NB4 (cell line): ENCODE data around the gene RIOK2.
"Not testable (repeated sequence)": the region's sequence is repeated elsewhere in the genome, so short reads cannot be mapped to it uniquely, and the experiment has no call there.

Source experiments
- DNase-seq: peaks from one replicate; pipeline ENCODE4 v3.0.0; 2010; ENCODE audit warnings: low read depth
- H3K4me3 ChIP-seq: one replicate; pipeline ENCODE4 v1.5.1; 2011; ENCODE audit warnings: mild to moderate bottlenecking, low read depth, low read length, moderate library complexity
- CTCF ChIP-seq: IDR thresholded peaks from one replicate; pipeline ENCODE4 v1.5.1; 2012; ENCODE audit warnings: low read depth, low read length
- MAX ChIP-seq: IDR thresholded peaks from 2 replicates; pipeline ENCODE4 v1.6.1; 2011; ENCODE audit warnings: low read depth, low read length
- MYC ChIP-seq: IDR thresholded peaks from 2 replicates; pipeline ENCODE4 v1.6.1; 2011; ENCODE audit warnings: low read depth, low read length
- POLR2A ChIP-seq: IDR thresholded peaks from 2 replicates; pipeline ENCODE4 v1.6.1; 2011; ENCODE audit warnings: mild to moderate bottlenecking; ENCODE audit not compliant: insufficient read length; ENCODE audit errors: extremely low read depth

RIOK2 gene

GRCh38 chr5:97181856-97182545, 1.0 kb downstream of the RIOK2 start:
- DNase-seq: peak; percentile 23
- no peak for TF ChIP-seq MAX
- no peak for TF ChIP-seq POLR2A
- no peak for TF ChIP-seq MYC
- TF ChIP-seq CTCF: no peak
- H3K4me3 ChIP-seq: peak overlapping the region; percentile 99

DNA sequence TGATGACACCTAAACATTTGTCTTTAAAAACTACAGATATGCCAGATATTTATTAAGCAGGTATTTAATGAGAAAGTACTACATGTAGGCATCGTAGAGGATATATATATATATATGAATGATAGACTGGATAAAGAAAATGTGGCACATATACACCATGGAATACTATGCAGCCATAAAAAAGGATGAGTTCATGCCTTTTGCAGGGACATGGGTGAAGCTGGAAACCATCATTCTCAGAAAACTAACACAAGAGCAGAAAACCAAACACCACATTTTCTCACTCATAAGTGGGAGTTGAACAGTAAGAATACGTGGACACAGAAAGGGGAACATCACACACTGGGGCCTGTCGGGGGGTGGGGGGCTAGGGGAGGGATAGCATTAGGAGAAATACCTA, 3.6 kb downstream of the RIOK2 start:
- not testable (repeated sequence) for DNase-seq, H3K4me3 ChIP-seq

- no peak for DNase-seq
- TF ChIP-seq MYC (no peak), MAX (no peak), POLR2A (no peak), CTCF (no peak)
- H3K4me3 ChIP-seq: no peak overlapping the region
Measured at GRCh38 chr5:97172227-97172626, 10.8 kb downstream of the RIOK2 start.

DNA sequence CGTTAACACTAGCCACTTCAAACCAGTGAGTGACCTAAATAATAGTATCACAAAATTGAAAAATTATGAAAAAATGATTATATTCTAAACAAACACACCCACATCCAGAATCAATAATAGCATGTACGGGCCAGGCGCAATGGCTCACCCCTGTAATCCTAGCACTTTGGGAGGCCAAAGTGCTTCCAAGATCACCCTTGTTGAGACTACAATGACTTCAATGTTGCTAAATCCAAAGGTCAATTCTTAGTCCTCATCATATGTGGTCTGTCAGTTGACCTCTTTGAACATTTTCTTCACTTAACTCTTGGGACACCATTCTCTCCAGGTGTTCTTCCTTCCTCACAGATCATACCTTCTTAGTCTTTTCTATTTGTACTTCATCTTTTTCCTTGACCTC, 11.3 kb downstream of the RIOK2 start:
- TF ChIP-seq MYC (no peak), POLR2A (no peak), CTCF (no peak), MAX (no peak)
- DNase-seq: no peak
- no peak overlapping the region for H3K4me3 ChIP-seq

GRCh38 chr5:97167435-97167834, 15.6 kb downstream of the RIOK2 start:
- no peak overlapping the region for H3K4me3 ChIP-seq
- TF ChIP-seq MYC: no peak
- no peak for TF ChIP-seq CTCF
- TF ChIP-seq MAX: no peak
- TF ChIP-seq POLR2A: no peak
- no peak for DNase-seq

GRCh38 chr5:97165726-97166125, 17.3 kb downstream of the RIOK2 start:
- no peak for TF ChIP-seq POLR2A
- no peak for TF ChIP-seq MAX
- TF ChIP-seq CTCF: no peak
- no peak for TF ChIP-seq MYC
- H3K4me3 ChIP-seq: no peak overlapping the region
- DNase-seq: no peak
